AG04450 (cell line): ENCODE measurements around the gene HARS2. TPM values are rescaled to one million over a fixed set of nuclear protein-coding genes. Genes with fewer than 3 reads are reported as not detected.

ENCODE experiments used
- CTCF ChIA-PET: fragments of 300-600, 350-600 bp; formaldehyde crosslinking; extraction: SDS; loops from one replicate; lab custom pipeline; 2022; ENCODE audit warnings: antibody characterized with exemption, inconsistent platforms; lab: Charles Lee
- POLR2A ChIA-PET: fragments of 350-600 bp; formaldehyde crosslinking; extraction: SDS; loops from one replicate; lab custom pipeline; 2021; ENCODE audit warnings: antibody characterized with exemption, inconsistent platforms; lab: Yijun Ruan, JAX
- DNase-seq: peaks from one replicate; pipeline ENCODE4 v3.0.0-alpha.2; 2011; ENCODE audit warnings: low read depth, low spot score
- H3K27ac ChIP-seq: one replicate; pipeline ENCODE4 v1.5.1; 2012; ENCODE audit warnings: low read depth, low read length, control low read depth
- H3K27me3 ChIP-seq: one replicate; pipeline ENCODE4 v1.6.0; 2012; ENCODE audit warnings: low read length; ENCODE audit not compliant: control insufficient read depth, insufficient read depth
- H3K4me3 ChIP-seq: 2 replicates; pipeline ENCODE4 v1.5.1; 2011; ENCODE audit warnings: mild to moderate bottlenecking, low read depth, low read length, control low read depth
- H3K9me3 ChIP-seq: 2 replicates; pipeline ENCODE4 v1.5.1; 2012; ENCODE audit warnings: low read length; ENCODE audit not compliant: control insufficient read depth, insufficient read depth
- CTCF ChIP-seq: IDR thresholded peaks from 2 replicates; pipeline ENCODE4 v1.5.1; 2011; ENCODE audit warnings: low read depth, low read length, control low read depth, inconsistent platforms
- polyA plus RNA-seq: library from polyadenylated mRNA; depleted of rRNA; stranded (reverse); fragments of >200 nt; gene quantifications from 2 replicates; pipeline ENCODE4 v1.2.3, GENCODE V29; 2011; rRNA removed
- small RNA-seq: library from RNA; depleted of rRNA; stranded (forward); fragments of <200 nt; gene quantifications from one replicate; pipeline ENCODE3, GENCODE V24; 2012; ENCODE audit warnings: low read depth; ENCODE audit not compliant: insufficient read length

Gene HARS2
- polyA plus RNA-seq, 1 experiment = 48.6 TPM

- ChIA-PET POLR2A (interaction anchor here (0.6 to 1.1 kb wide), 2 partner anchors 15 to 185 kb away, joined by 3 to 5 read pairs; no protein-coding TSS in a partner anchor), CTCF (interaction anchor here (0.9 kb wide), 1 partner anchor 353 kb away, joined by 3 read pairs; no protein-coding TSS in a partner anchor)
- DNase-seq = peak; percentile 82
- Histone ChIP-seq H3K9me3 (no peaks in the 10 kb centered on the region), H3K4me3 (peak overlapping the region; percentile 65), H3K27me3 (no peaks in the 10 kb centered on the region), H3K27ac (peak overlapping the region; percentile 39)
- no peak for TF ChIP-seq CTCF
Observed at GRCh38 chr5:140725799-140726471, 34.7 kb downstream of the HARS2 start.

GRCh38 chr5:140733098-140733497, 41.8 kb downstream of the HARS2 start:
- DNase-seq = no peak
- CTCF ChIA-PET = interaction anchor here (0.6 to 1.1 kb wide), 2 partner anchors 360 to 596 kb away, joined by 4 to 6 read pairs; no protein-coding TSS in a partner anchor
- no peaks in the 10 kb centered on the region for H3K27me3 ChIP-seq
- no peaks in the 10 kb centered on the region for H3K9me3 ChIP-seq
- H3K4me3 ChIP-seq = no peak overlapping the region
- POLR2A ChIA-PET = no interaction called here
- TF ChIP-seq CTCF = no peak
- no peak overlapping the region for H3K27ac ChIP-seq

- CTCF ChIA-PET = interaction anchor here (1.1 kb wide), 1 partner anchor 361 kb away, joined by 6 read pairs; no protein-coding TSS in a partner anchor
- Histone ChIP-seq H3K9me3 (no peaks in the 10 kb centered on the region), H3K27me3 (no peaks in the 10 kb centered on the region), H3K4me3 (no peak overlapping the region), H3K27ac (no peak overlapping the region)
- POLR2A ChIA-PET = no interaction called here
- no peak for DNase-seq
- peak; percentile 29 for TF ChIP-seq CTCF
Observed at GRCh38 chr5:140734354-140734753, 43.1 kb downstream of the HARS2 start.

GRCh38 chr5:140737486-140737885, 46.2 kb downstream of the HARS2 start:
- CTCF ChIA-PET = interaction anchor here (0.7 kb wide), 1 partner anchor 361 kb away, joined by 3 read pairs; no protein-coding TSS in a partner anchor
- Histone ChIP-seq H3K27me3 (no peaks in the 10 kb centered on the region), H3K9me3 (no peaks in the 10 kb centered on the region), H3K27ac (no peak overlapping the region), H3K4me3 (no peak overlapping the region)
- POLR2A ChIA-PET = no interaction called here
- no peak for DNase-seq
- TF ChIP-seq CTCF = no peak

GRCh38 chr5:140741967-140742366, 50.7 kb downstream of the HARS2 start:
- ChIA-PET POLR2A (no interaction called here), CTCF (no interaction called here)
- TF ChIP-seq CTCF = no peak
- Histone ChIP-seq H3K4me3 (no peak overlapping the region), H3K9me3 (no peaks in the 10 kb centered on the region), H3K27ac (no peak overlapping the region), H3K27me3 (no peaks in the 10 kb centered on the region)
- DNase-seq = no peak

Small RNA genes within 50 kb of the gene (small RNA-seq; reads per million reads assigned to genes)
- gene VTRNA1-1 (144 reads per million, percentile 90 among the genes with 10 or more reads in this experiment), gene VTRNA1-2 (106 reads per million, percentile 89 among the genes with 10 or more reads in this experiment), gene VTRNA1-3 (3.2 reads per million, percentile 25 among the genes with 10 or more reads in this experiment)

Other genes starting within 250 kb of the HARS2 start
- 1.7 and 2.8 TPM in 2 replicates for gene EIF4EBP3, start 143.8 kb upstream of the HARS2 start, polyA plus RNA-seq
- 52.3 and 52.8 TPM in 2 replicates for gene SRA1, start 134.0 kb upstream of the HARS2 start, polyA plus RNA-seq
- 13.6 and 14.9 TPM in 2 replicates for gene APBB3, start 126.9 kb upstream of the HARS2 start, polyA plus RNA-seq
- 63.4 and 86.2 TPM in 2 replicates for gene SLC35A4, start 126.6 kb upstream of the HARS2 start, polyA plus RNA-seq
- gene CD14, start 58.3 kb upstream of the HARS2 start, polyA plus RNA-seq = 0.29 and 0.71 TPM in 2 replicates
- gene TMCO6, start 52.0 kb upstream of the HARS2 start, polyA plus RNA-seq = 5.0 and 5.7 TPM in 2 replicates
- 64.0 and 85.6 TPM in 2 replicates for gene NDUFA2, start 43.8 kb upstream of the HARS2 start, polyA plus RNA-seq
- 118 and 136 TPM in 2 replicates for gene IK, start 43.6 kb upstream of the HARS2 start, polyA plus RNA-seq
- gene WDR55, start 26.6 kb upstream of the HARS2 start, polyA plus RNA-seq = 13.6 and 14.3 TPM in 2 replicates
- gene DND1, start 17.9 kb upstream of the HARS2 start, polyA plus RNA-seq = 0.14 and 0.31 TPM in 2 replicates
- 93.6 and 98.8 TPM in 2 replicates for gene HARS1, start 85 bp upstream of the HARS2 start, polyA plus RNA-seq
- 66.6 and 82.8 TPM in 2 replicates for gene ZMAT2, start 9.0 kb downstream of the HARS2 start, polyA plus RNA-seq
- gene PCDHA1, start 94.7 kb downstream of the HARS2 start, polyA plus RNA-seq = 0.06 and 0.09 TPM in 2 replicates
- gene PCDHA2, start 103.4 kb downstream of the HARS2 start, polyA plus RNA-seq = 0.05 and 0.07 TPM in 2 replicates
- gene PCDHA3, start 109.6 kb downstream of the HARS2 start, polyA plus RNA-seq = 0.20 and 0.27 TPM in 2 replicates
- not detected in 2 replicates for gene PCDHA4, start 115.6 kb downstream of the HARS2 start, polyA plus RNA-seq
- gene PCDHA5, start 130.2 kb downstream of the HARS2 start, polyA plus RNA-seq = 0.02 TPM in 1 of 2 replicates, not detected in the other
- gene PCDHA6, start 136.5 kb downstream of the HARS2 start, polyA plus RNA-seq = 0.02 and 0.09 TPM in 2 replicates
- 0.09 and 0.14 TPM in 2 replicates for gene PCDHA7, start 142.8 kb downstream of the HARS2 start, polyA plus RNA-seq
- 0.01 TPM in 1 of 2 replicates, not detected in the other for gene PCDHA8, start 149.7 kb downstream of the HARS2 start, polyA plus RNA-seq
- 0.02 TPM in 1 of 2 replicates, not detected in the other for gene PCDHA9, start 156.9 kb downstream of the HARS2 start, polyA plus RNA-seq
- 0.01 and 0.02 TPM in 2 replicates for gene PCDHA10, start 164.4 kb downstream of the HARS2 start, polyA plus RNA-seq
- gene PCDHA11, start 177.5 kb downstream of the HARS2 start, polyA plus RNA-seq = not detected in 2 replicates
- not detected in 2 replicates for gene PCDHA12, start 183.9 kb downstream of the HARS2 start, polyA plus RNA-seq
- gene PCDHA13, start 190.7 kb downstream of the HARS2 start, polyA plus RNA-seq = not detected in 2 replicates
- gene PCDHAC1, start 234.8 kb downstream of the HARS2 start, polyA plus RNA-seq = 0.02 and 0.04 TPM in 2 replicates